ENCODE data around the gene ERBB2. TPM values are rescaled to one million over a fixed set of nuclear protein-coding genes. Genes with fewer than 3 reads are reported as not detected.
A peak's percentile ranks its signal among the peaks of the same experiment; 100 is the strongest.

Gene ERBB2
- total and polyA plus RNA-seq, 2 of the 13 experiments (the other 11 are each of a cell fraction or from before 2014, with no cell fraction given), result 57.7 to 64.1 TPM

GRCh38 chr17:39711851-39712250 is 12.0 kb downstream of the ERBB2 start:
- H3K27me3 ChIP-seq (ENCODE audit: control insufficient read depth in 1 of 2, insufficient read depth in 2 of 2, low read length in 2 of 2), result no peaks in the 10 kb centered on the region
- H2AFZ ChIP-seq (ENCODE audit: low read length), result no peak overlapping the region
- no peak overlapping the region for H3K9ac ChIP-seq (ENCODE audit: insufficient read depth, low read depth, low read length)
- FAIRE-seq, result no peak
- ChIA-PET POLR2A (interaction anchor here (1.7 kb wide), 1 partner anchor 16 kb away, joined by 8 read pairs; no protein-coding TSS in a partner anchor), CTCF (ENCODE audit: low intra/inter-chr PET ratio, low total read pairs) (no interaction called here)
- no peak overlapping the region for H3K4me2 ChIP-seq (ENCODE audit: low read depth, low read length)
- in situ Hi-C loops (cut with HindIII; ENCODE audit: extremely low pct_ligation_motif_present, low pct_unique_long_range_greater_than_20kb), result no loop called here
- ATAC-seq, result no peak
- no peak overlapping the region for H3K4me3 ChIP-seq (replicated peaks in 1 of 3; ENCODE audit: insufficient read depth in 1 of 3, low read depth in 2 of 3, low read length in 3 of 3)
- no peaks in the 10 kb centered on the region for H3K9me3 ChIP-seq (ENCODE audit: low read length)
- BruUV-seq (replicated peaks), result no TSS peak
- WGBS (ENCODE audit: low lambda C conversion rate), result 95% methylated on average over 10 of the region's 10 CpGs
- H3K79me2 ChIP-seq (ENCODE audit: insufficient read depth, low read length), result no peaks in the 10 kb centered on the region
- H3K27ac ChIP-seq (ENCODE audit: extremely low read length, insufficient read depth, low read length), result no peak overlapping the region
- DNase-seq (ENCODE audit: low spot score), result no peak
- no peaks in the 10 kb centered on the region for H3K4me1 ChIP-seq (ENCODE audit: insufficient read depth, low read length)
- intact Hi-C loops (cut with micrococcal nuclease; ENCODE audit: unreplicated experiment), result no loop called here
- H4K20me1 ChIP-seq (ENCODE audit: insufficient read depth, low read length), result no peaks in the 10 kb centered on the region
- TF ChIP-seq ZSCAN12 (CRISPR knock-in tag; IDR thresholded peaks at IDR 0.05), result no peak
- TF ChIP-seq POLR2A (IDR thresholded peaks at IDR 0.05; ENCODE audit: insufficient read depth in 1 of 2, low read depth in 2 of 2, low read length in 2 of 2), result 0 out of 4 replicates have a peak, but pooled peaks of 1 of the 2 experiments have one; percentile 7
- H3K36me3 ChIP-seq (replicated peaks in 1 of 2; ENCODE audit: control insufficient read depth in 1 of 2, insufficient read depth in 2 of 2, low read length in 2 of 2), result peaks cover 56 to 90% of the 10 kb centered on the region in 2 experiments

GRCh38 chr17:39714234-39714633 is 14.4 kb downstream of the ERBB2 start:
- FAIRE-seq, result no peak
- CTCF ChIA-PET (ENCODE audit: low intra/inter-chr PET ratio, low total read pairs), result no interaction called here
- intact Hi-C loops (cut with micrococcal nuclease; ENCODE audit: unreplicated experiment), result no loop called here

More at GRCh38 chr17:39714234-39714633, 14.4 kb downstream of the ERBB2 start:
- Histone ChIP-seq H3K27ac (ENCODE audit: extremely low read length, insufficient read depth, low read length) (no peak overlapping the region), H3K36me3 (replicated peaks in 1 of 2; ENCODE audit: control insufficient read depth in 1 of 2, insufficient read depth in 2 of 2, low read length in 2 of 2) (peaks cover 44 to 88% of the 10 kb centered on the region in 2 experiments), H2AFZ (ENCODE audit: low read length) (no peak overlapping the region), H3K27me3 (ENCODE audit: control insufficient read depth in 1 of 2, insufficient read depth in 2 of 2, low read length in 2 of 2) (no peaks in the 10 kb centered on the region), H3K79me2 (ENCODE audit: insufficient read depth, low read length) (no peaks in the 10 kb centered on the region), H4K20me1 (ENCODE audit: insufficient read depth, low read length) (no peaks in the 10 kb centered on the region), H3K9ac (ENCODE audit: insufficient read depth, low read depth, low read length) (no peak overlapping the region), H3K4me1 (ENCODE audit: insufficient read depth, low read length) (no peaks in the 10 kb centered on the region), H3K4me2 (ENCODE audit: low read depth, low read length) (no peak overlapping the region), H3K9me3 (ENCODE audit: low read length) (no peaks in the 10 kb centered on the region), H3K4me3 (replicated peaks in 1 of 3; ENCODE audit: insufficient read depth in 1 of 3, low read depth in 2 of 3, low read length in 3 of 3) (no peak overlapping the region)
- no peak for ATAC-seq
- in situ Hi-C loops (cut with HindIII; ENCODE audit: extremely low pct_ligation_motif_present, low pct_unique_long_range_greater_than_20kb), result no loop called here
- WGBS (ENCODE audit: low lambda C conversion rate), result 95% methylated on average over 4 of the region's 4 CpGs
- POLR2A ChIA-PET, result interaction anchor here (1.0 to 4.1 kb wide), 3 partner anchors 11 to 19 kb away, joined by 3 to 11 read pairs (median 5); partner anchors contain the start of gene MIEN1
- no TSS peak for BruUV-seq (replicated peaks)
- TF ChIP-seq ZNF629 (CRISPR knock-in tag; conservative IDR thresholded peaks at IDR 0.05) (peak; percentile 86), ZHX2 (IDR thresholded peaks at IDR 0.05; ENCODE audit: low read depth) (no peak), ZHX2 (CRISPR knock-in tag; IDR thresholded peaks at IDR 0.05; ENCODE audit: borderline replicate concordance) (no peak)
- no peak for DNase-seq (ENCODE audit: low spot score)
